IPS DF 4.7 (cell line): ENCODE measurements around the gene TNRC6C.
"Not testable (repeated sequence)": the region's sequence is repeated elsewhere in the genome, so short reads cannot be mapped to it uniquely, and the experiment has no call there.

Experiments used
- DNase-seq: peaks from one replicate; pipeline ENCODE4 v3.0.0-alpha.2; 2013; ENCODE audit warnings: low spot score; ENCODE audit errors: extremely low read depth

The TNRC6C gene

DNA sequence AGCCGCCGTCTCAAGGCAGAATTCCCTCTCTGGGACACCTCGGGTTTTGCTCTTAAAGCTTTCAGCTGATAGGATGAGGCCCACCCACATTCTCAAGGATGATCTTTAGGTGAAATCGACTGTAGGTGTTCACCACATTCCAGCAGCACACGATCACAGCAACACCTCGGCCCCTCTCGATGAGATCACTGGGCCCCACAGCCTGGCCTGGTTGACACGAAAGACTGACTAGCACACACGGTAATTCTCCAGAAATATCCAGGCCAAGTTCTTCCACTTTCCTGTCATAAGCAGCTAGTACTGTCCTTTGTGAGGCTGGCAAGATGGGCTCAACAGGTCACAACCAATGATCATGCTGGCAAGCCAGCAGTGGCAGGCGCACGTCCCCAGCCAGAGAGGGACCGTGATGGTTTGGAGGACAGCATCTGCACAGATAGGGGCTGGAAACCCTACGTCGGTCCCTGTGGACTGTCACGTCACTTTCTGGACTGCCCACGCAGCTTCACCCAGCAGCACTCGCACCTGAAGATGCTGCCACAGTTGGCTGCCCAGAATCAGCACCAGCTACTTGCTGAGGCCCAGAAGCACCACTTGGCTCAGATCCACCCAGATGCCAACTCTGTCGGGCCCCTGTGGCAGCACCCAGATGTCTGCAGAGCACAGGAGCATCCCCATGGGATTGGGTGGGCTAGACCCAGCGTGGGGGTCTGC lies 152.7 kb downstream of the TNRC6C start:
- DNase-seq: no peak

DNA sequence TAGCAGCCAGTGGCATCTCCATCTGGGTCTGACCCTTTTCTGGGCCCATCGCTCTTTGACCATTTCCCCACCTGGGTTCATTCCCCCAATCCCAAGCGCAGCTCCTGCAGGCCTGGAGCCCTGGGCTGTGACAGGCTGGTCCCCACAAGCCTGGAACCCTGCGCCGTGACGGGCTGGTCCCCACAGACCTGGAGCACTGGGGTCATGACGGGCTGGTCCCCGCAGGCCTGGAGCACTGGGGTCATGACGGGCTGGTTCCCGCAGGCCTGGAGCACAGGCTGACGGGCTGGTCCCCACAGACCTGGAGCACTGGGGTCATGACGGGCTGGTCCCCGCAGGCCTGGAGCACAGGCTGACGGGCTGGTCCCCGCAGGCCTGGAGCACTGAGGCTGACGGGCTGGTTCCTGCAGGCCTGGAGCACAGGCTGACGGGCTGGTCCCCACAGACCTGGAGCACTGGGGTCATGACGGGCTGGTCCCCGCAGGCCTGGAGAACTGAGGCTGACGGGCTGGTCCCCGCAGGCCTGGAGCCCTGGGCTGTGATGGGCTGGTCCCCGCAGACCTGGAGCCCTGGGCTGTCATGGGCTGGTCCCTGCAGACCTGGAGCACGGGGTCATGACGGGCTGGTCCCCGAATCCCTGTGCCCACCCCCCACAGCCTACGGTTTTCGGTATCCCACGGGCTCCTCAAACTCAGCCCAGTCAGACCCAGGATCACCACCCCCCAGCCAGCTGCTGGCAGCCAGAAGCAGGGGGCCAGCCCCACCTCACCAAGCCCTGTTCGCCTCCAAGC lies 153.4 kb downstream of the TNRC6C start:
- DNase-seq: no peak

GRCh38 chr17:78112518-78113471 lies 154.3 kb downstream of the TNRC6C start:
- no peak for DNase-seq

GRCh38 chr17:78113804-78114785 lies 155.6 kb downstream of the TNRC6C start:
- no peak for DNase-seq

- DNase-seq: no peak
Measured at GRCh38 chr17:78114831-78115723, 156.6 kb downstream of the TNRC6C start.

DNA sequence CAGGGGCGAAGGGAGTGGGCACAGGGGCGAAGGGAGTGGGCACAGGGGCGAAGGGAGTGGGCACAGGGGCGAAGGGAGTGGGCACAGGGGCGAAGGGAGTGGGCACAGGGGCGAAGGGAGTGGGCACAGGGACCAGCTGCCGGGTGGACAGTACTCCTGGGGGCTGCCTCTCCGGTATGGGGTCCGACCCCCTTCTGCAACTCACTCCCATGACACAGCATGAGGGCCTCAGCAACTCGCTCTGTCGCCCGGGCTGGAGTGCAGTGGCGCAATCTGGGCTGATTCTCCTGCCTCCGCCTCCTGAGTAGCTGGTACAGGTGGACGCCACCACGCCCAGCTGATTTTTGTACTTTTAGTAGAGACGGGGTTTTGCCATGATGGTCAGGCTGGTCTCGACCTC lies 157.3 kb downstream of the TNRC6C start:
- not testable (repeated sequence) for DNase-seq

DNA sequence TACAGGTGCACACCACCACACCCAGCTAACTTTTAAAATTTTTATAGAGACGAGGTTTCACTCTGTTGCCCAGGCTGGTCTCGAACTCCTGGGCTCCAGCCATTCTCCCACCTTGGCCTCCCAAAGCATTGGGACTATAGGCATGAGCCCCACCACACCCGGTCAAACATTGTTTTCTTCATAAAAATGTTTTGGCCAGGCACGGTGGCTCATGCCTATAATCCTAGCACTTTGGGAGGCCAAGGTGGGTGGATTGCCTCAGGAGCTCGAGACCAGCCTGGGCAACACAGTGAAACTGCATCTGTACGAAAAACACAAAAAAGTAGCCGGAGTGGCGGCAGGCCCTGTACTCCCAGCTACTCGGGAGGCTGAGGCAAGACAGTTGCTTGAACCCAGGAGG lies 157.9 kb downstream of the TNRC6C start:
- DNase-seq: no peak

DNA sequence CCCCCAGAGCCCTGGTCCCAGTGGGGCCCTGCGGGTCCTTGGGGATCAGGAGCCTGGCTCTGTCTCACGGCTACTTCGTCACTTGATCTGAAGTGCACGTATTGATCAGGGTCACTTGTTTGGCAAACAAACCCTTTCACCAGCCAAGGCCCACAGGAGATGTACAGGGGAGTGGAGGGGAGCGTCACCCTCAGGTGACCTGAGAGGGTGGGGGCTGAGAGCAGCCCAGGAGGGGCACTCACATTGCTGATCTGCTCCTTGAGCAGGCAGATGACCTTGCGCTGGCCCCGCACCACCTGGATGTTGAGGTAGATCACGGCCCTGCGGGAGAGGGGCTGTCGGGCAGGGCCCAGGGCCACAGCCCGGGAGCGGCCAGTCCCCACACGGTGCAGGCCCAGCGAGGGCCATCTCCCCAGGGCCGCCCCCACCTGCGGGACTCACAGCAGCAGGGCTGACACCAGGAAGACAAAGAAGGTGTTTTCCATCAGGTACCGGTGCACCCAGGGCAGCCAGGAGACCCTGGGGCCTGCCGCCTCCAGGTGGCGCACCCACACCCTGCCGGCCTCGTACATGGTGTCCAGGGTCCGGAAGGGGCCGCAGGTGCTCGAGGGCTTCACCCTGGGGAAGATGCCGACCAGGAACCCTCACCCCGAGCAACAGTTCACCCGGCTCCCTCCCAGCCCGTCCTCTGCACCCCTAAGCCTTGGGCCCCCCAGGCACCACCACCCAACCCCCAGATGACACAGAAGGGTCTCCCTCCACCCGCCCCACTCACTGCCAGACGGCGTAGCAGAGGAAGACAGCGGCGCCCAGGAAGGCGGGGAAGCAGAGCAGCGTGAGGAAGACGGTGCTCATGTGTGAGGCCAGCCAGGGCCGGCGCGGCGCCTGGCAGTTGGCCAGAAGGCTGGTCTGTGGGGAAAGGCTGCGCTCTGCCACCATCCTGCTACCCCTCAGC lies 158.8 kb downstream of the TNRC6C start:
- DNase-seq: no peak

GRCh38 chr17:78118801-78119241 lies 160.3 kb downstream of the TNRC6C start:
- no peak for DNase-seq

GRCh38 chr17:78120537-78120936 lies 162.0 kb downstream of the TNRC6C start:
- DNase-seq: no peak

- no peak for DNase-seq
Measured at GRCh38 chr17:78120971-78121800, 162.7 kb downstream of the TNRC6C start.

GRCh38 chr17:78121801-78122215 lies 163.3 kb downstream of the TNRC6C start:
- DNase-seq: no peak

- DNase-seq: no peak
Measured at GRCh38 chr17:78122216-78122930, 163.9 kb downstream of the TNRC6C start.

- DNase-seq: no peak
Measured at GRCh38 chr17:78122931-78123249, 164.4 kb downstream of the TNRC6C start.

- no peak for DNase-seq
Measured at GRCh38 chr17:78123258-78123929, 164.9 kb downstream of the TNRC6C start.

GRCh38 chr17:78124081-78124835 lies 165.8 kb downstream of the TNRC6C start:
- DNase-seq: no peak
